HL-60 (cell line): ENCODE data around the gene YWHAG.
"Not testable (repeated sequence)": the region's sequence is repeated elsewhere in the genome, so short reads cannot be mapped to it uniquely, and the experiment has no call there.

Experiments
- DNase-seq, 2 experiments: peaks; one replicate each; pipeline ENCODE4 v3.0.0-alpha.2; 2010 to 2020; ENCODE audit warnings: low read depth in 1 of 2, low spot score in 1 of 2
- H3K27ac ChIP-seq: fragments of 250-450 bp; sonication (Bioruptor Pico); replicated peaks from 2 replicates; pipeline ENCODE4 v1.5.1; 2020; ENCODE audit warnings: mild to moderate bottlenecking, moderate library complexity
- H3K27me3 ChIP-seq: fragments of 250-450 bp; sonication (Bioruptor Pico); 2 replicates; pipeline ENCODE4 v1.5.1; 2021; ENCODE audit warnings: mild to moderate bottlenecking, moderate library complexity; ENCODE audit not compliant: insufficient read depth, poor library complexity, severe bottlenecking
- H3K4me3 ChIP-seq: replicated peaks from 2 replicates; pipeline ENCODE4 v1.5.1; 2011; ENCODE audit warnings: mild to moderate bottlenecking, control low read depth, low read length; ENCODE audit not compliant: insufficient read depth
- CTCF ChIP-seq: IDR thresholded peaks from one replicate; pipeline ENCODE4 v1.5.1; 2011; ENCODE audit warnings: low read length, control low read depth, inconsistent platforms; ENCODE audit not compliant: insufficient read depth
- GABPA ChIP-seq: IDR thresholded peaks from 2 replicates; pipeline ENCODE4 v1.6.1; 2012; ENCODE audit warnings: low read depth
- POLR2AphosphoS5 ChIP-seq: IDR thresholded peaks from 2 replicates; pipeline ENCODE4 v1.6.1; 2012; ENCODE audit warnings: low read depth
- REST ChIP-seq: IDR thresholded peaks from 2 replicates; pipeline ENCODE4 v1.6.1; 2012; ENCODE audit warnings: low read depth; ENCODE audit not compliant: insufficient replicate concordance
- SPI1 ChIP-seq: IDR thresholded peaks from 2 replicates; pipeline ENCODE4 v1.6.1; 2012; ENCODE audit warnings: low read depth, mild to moderate bottlenecking, borderline replicate concordance

YWHAG gene

GRCh38 chr7:76396864-76397263 lies 38.1 kb upstream of the YWHAG start:
- H3K4me3 ChIP-seq: peak overlapping the region; percentile 66; the same call in 1 of the 2 replicates
- DNase-seq: no peak
- no peak for TF ChIP-seq CTCF
- no peak for TF ChIP-seq GABPA
- TF ChIP-seq SPI1: no peak
- no peak for TF ChIP-seq REST
- TF ChIP-seq POLR2AphosphoS5: no peak
- H3K27ac ChIP-seq: no peak overlapping the region
- H3K27me3 ChIP-seq: no peaks in the 10 kb centered on the region

- no peak overlapping the region for H3K4me3 ChIP-seq
- no peaks in the 10 kb centered on the region for H3K27me3 ChIP-seq
- H3K27ac ChIP-seq: no peak overlapping the region
- no peak for TF ChIP-seq GABPA
- no peak for TF ChIP-seq REST
- no peak for DNase-seq
Observed at GRCh38 chr7:76395965-76396726, 37.4 kb upstream of the YWHAG start.

GRCh38 chr7:76395605-76395964 lies 36.8 kb upstream of the YWHAG start:
- not testable (repeated sequence) for H3K27ac ChIP-seq, H3K27me3 ChIP-seq, DNase-seq, H3K4me3 ChIP-seq

GRCh38 chr7:76394957-76395356 lies 36.2 kb upstream of the YWHAG start:
- no peak for TF ChIP-seq CTCF
- TF ChIP-seq GABPA: no peak
- no peak for TF ChIP-seq SPI1
- no peak for TF ChIP-seq REST
- TF ChIP-seq POLR2AphosphoS5: no peak
- H3K4me3 ChIP-seq: no peak overlapping the region
- H3K27ac ChIP-seq: no peak overlapping the region
- no peaks in the 10 kb centered on the region for H3K27me3 ChIP-seq
- DNase-seq: peak in 1 of 2 experiments; percentile 23
